VCaP (cell line): Measurements from ENCODE around the gene BTBD17.

Experiments
- H3K27ac ChIP-seq: fragments of 450-650 bp; 2 replicates; pipeline ENCODE4 v1.5.1; 2017
- CTCF ChIP-seq: fragments of 450-650 bp; conservative IDR thresholded peaks from 2 replicates; pipeline ENCODE4 v1.5.1; 2017; ENCODE audit warnings: mild to moderate bottlenecking, moderate library complexity

BTBD17 gene

GRCh38 chr17:74355065-74355464 is 6.6 kb downstream of the BTBD17 start:
- TF ChIP-seq CTCF, result no peak

GRCh38 chr17:74354561-74354960 is 7.1 kb downstream of the BTBD17 start:
- TF ChIP-seq CTCF, result no peak
- H3K27ac ChIP-seq, result no peak overlapping the region

More at GRCh38 chr17:74355065-74355464, 6.6 kb downstream of the BTBD17 start:
- H3K27ac ChIP-seq, result no peak overlapping the region

GRCh38 chr17:74354123-74354522 is 7.5 kb downstream of the BTBD17 start:
- TF ChIP-seq CTCF, result no peak
- no peak overlapping the region for H3K27ac ChIP-seq

GRCh38 chr17:74353446-74354060 is 8.1 kb downstream of the BTBD17 start:
- TF ChIP-seq CTCF, result no peak

GRCh38 chr17:74351552-74352210 is 10.0 kb downstream of the BTBD17 start:
- TF ChIP-seq CTCF, result peak; percentile 33
- no peak overlapping the region for H3K27ac ChIP-seq

More at GRCh38 chr17:74353446-74354060, 8.1 kb downstream of the BTBD17 start:
- no peak overlapping the region for H3K27ac ChIP-seq

- no peak for TF ChIP-seq CTCF
- H3K27ac ChIP-seq, result no peak overlapping the region
These were observed 11.2 kb downstream of the BTBD17 start for GRCh38 chr17:74350486-74350885.

GRCh38 chr17:74349120-74349519 is 12.5 kb downstream of the BTBD17 start:
- no peak for TF ChIP-seq CTCF
- H3K27ac ChIP-seq, result no peak overlapping the region
